HFFc6 (cell line): ENCODE results near the gene PYDC1. TPM values are rescaled to one million over a fixed set of nuclear protein-coding genes. Genes with fewer than 3 reads are reported as not detected.
A peak's percentile ranks its signal among the peaks of the same experiment; 100 is the strongest.

Experiments
- DNase-seq: peaks from one replicate; pipeline ENCODE4 v3.0.0-alpha.2; 2018
- H3K27ac Mint-ChIP-seq: 2 replicates; pipeline ENCODE4 v1.8.0; 2020; ENCODE audit warnings: mild to moderate bottlenecking, mixed read lengths
- H3K27me3 Mint-ChIP-seq: 2 replicates; pipeline ENCODE4 v1.8.0; 2021; ENCODE audit warnings: mild to moderate bottlenecking, moderate library complexity, mixed read lengths; ENCODE audit not compliant: insufficient read depth
- H3K36me3 Mint-ChIP-seq: 2 replicates; pipeline ENCODE4 v1.8.0; 2021; ENCODE audit warnings: low read depth, mixed read lengths
- H3K4me1 Mint-ChIP-seq: 2 replicates; pipeline ENCODE4 v1.8.0; 2020; ENCODE audit warnings: low read depth, mixed read lengths
- H3K4me3 Mint-ChIP-seq: 2 replicates; pipeline ENCODE4 v1.8.0; 2020; ENCODE audit warnings: mild to moderate bottlenecking, moderate library complexity, mixed read lengths
- H3K9me3 Mint-ChIP-seq: 2 replicates; pipeline ENCODE4 v1.8.0; 2020; ENCODE audit warnings: mild to moderate bottlenecking, mixed read lengths
- CTCF ChIP-seq: fragments of 200-600 bp; sonication (generic); IDR thresholded peaks from 2 replicates; pipeline ENCODE4 v1.5.0; 2021; ENCODE audit warnings: antibody characterized with exemption, mild to moderate bottlenecking
- total RNA-seq, 6 experiments: library from RNA; stranded (reverse); fragmentation: NEBNext Ultra II Directional; extraction: Animal tissue kit (Norgen Biotek cat#: 25700); gene quantifications; 2 replicates in 1 of 6; 3 replicates in 5 of 6; pipeline ENCODE4 v1.2.3, GENCODE V29; 2021

Gene PYDC1
- total RNA-seq, 6 experiments from 2014 or later, result not detected

DNA sequence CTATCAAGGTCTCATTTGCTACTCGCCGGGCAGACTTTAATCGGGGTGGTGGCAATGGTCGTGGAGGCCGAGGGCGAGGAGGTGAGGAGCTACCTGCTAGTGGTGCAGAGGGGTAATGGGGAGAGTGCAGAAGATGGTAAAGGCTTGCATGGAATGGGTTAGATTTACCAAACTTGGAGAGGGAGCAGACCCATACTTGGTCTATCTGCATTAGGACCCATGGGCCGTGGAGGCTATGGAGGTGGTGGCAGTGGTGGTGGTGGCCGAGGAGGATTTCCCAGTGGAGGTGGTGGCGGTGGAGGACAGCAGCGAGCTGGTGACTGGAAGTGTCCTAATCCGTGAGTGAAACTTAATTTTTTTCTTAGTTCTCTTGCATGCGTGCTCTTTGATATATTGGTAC lies 26.9 kb downstream of the PYDC1 start:
- TF ChIP-seq CTCF, result no peak

GRCh38 chr16:31189412-31189778 lies 27.5 kb downstream of the PYDC1 start:
- peak overlapping the region; percentile 77; the same call in 1 of the 2 replicates for H3K27ac Mint-ChIP-seq
- TF ChIP-seq CTCF, result no peak
- no peaks in the 10 kb centered on the region for H3K9me3 Mint-ChIP-seq
- DNase-seq, result no peak
- H3K36me3 Mint-ChIP-seq, result peaks cover 93% of the 10 kb centered on the region
- H3K27me3 Mint-ChIP-seq, result peaks cover 24% of the 10 kb centered on the region
- H3K4me1 Mint-ChIP-seq, result peaks cover 42% of the 10 kb centered on the region
- no peak overlapping the region for H3K4me3 Mint-ChIP-seq

More for the DNA sequence above, 26.9 kb downstream of the PYDC1 start:
- DNase-seq, result no peak
- Mint-ChIP-seq H3K4me1 (peaks cover 37% of the 10 kb centered on the region), H3K36me3 (peaks cover 91% of the 10 kb centered on the region), H3K27ac (peak overlapping the region; percentile 75), H3K9me3 (no peaks in the 10 kb centered on the region), H3K4me3 (peak overlapping the region; percentile 28; the same call in 1 of the 2 replicates), H3K27me3 (peaks cover 20% of the 10 kb centered on the region)

DNA sequence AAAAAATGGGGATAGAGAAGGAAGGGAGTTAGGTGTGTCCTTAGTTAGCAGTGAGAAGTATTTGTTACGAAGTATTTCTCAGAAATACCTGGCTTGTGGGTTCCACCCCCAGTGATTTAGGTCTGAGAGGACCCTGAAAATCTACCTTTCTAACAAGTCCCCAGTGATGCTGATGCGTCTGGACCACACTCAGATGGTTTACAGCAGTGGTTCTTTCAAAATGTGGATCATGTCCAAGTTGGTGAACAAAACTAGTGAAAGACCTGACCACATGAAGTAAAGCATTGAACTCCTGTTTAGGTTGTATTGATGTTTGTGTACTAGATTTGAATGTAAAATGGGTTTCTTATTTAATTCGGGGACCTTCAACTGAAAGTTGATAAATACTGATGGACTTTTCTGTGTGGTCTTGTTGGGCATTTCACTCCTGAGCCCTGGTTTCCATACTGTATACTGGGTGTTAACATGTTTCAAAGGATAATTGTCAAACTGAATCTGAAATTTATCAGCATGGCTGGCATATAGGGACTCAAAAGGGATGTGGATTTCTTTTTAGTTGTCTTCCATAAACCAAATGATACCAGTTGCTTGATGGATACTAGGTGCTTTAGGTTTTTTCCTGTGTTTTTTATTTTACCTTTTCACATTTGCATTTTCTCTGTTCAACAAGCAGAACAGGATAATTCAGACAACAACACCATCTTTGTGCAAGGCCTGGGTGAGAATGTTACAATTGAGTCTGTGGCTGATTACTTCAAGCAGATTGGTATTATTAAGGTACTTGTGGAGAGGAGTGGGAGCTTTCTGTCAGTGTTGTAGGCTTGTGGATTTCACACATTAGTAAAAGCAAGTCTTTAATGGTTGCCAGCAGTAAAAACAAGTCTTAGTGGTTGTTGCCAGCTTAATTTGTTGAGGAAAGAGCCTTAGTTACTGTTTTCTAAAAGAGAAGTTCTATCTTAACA lies 28.2 kb downstream of the PYDC1 start:
- no peak overlapping the region; the same call in 1 of the 2 replicates for H3K4me3 Mint-ChIP-seq
- no peaks in the 10 kb centered on the region for H3K9me3 Mint-ChIP-seq

DNA sequence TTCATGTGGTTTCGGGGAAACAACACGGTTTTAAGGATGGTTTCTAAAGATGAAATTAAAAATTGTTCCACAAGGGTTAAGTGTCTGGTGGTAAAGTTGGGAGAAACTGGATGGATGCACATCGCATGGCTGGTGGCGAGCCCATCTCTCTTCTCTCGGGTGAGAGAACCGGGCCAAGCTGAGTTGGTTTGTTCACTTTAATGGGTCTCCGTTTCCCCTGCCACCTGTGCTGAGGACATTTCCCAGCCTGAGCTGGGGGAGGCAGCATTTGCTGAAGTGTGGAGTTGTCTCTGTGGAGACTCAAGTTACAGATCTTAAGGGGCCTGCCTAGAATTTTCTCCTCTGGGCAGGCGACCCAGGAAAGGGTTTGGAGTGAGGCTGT lies 29.1 kb downstream of the PYDC1 start:
- no peaks in the 10 kb centered on the region for H3K9me3 Mint-ChIP-seq
- peaks cover 92% of the 10 kb centered on the region for H3K36me3 Mint-ChIP-seq
- H3K27ac Mint-ChIP-seq, result peak overlapping the region; percentile 77
- DNase-seq, result no peak
- peaks cover 57% of the 10 kb centered on the region for H3K4me1 Mint-ChIP-seq
- no peak for TF ChIP-seq CTCF
- peaks cover 25% of the 10 kb centered on the region for H3K27me3 Mint-ChIP-seq
- no peak overlapping the region for H3K4me3 Mint-ChIP-seq

More for the DNA sequence above, 28.2 kb downstream of the PYDC1 start:
- H3K36me3 Mint-ChIP-seq, result peaks cover 92% of the 10 kb centered on the region
- TF ChIP-seq CTCF, result no peak
- H3K4me1 Mint-ChIP-seq, result peaks cover 48% of the 10 kb centered on the region
- DNase-seq, result no peak
- H3K27me3 Mint-ChIP-seq, result peaks cover 24% of the 10 kb centered on the region
- peak overlapping the region; percentile 77 for H3K27ac Mint-ChIP-seq

DNA sequence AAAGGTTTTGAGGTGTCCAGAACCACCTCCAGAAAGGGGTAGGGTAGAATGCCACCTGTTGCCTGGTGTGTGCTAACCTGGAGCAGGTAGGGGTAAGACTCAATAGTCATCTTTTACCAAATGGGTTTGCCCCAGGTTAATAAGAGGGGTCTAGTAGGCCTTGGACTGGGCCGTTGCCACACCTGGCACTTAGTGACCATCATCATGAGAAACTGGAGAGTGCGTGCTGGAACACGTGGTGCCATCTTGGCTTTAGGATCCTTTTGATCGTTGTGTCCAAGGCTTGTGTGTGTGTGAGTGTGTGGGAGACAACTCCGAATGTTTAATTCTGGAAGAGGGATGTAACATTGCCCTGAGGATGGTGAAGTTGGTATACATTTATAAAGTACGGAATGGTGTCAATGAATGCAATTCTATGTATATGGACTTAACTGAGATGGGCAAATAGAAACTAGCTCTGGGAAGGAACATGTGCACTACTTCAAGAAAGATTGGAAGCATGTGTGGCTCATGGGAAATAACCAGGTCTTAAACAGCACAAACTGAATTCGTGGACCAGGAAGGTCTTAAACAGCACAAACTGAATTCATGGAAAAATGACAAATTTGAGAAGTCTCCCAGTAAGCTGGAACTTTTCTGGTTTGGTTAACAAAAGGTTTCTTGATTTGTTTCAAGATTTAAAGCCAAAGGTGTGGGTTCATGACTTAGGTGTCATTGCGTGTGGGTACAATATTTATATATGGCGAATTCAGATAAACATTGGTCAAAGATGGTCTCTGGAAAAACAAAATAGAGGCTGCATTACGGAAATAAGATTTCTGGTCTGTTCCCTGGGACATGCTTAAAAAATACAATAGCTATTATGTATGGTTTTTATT lies 29.8 kb downstream of the PYDC1 start:
- no peak for TF ChIP-seq CTCF
- peaks cover 96% of the 10 kb centered on the region for H3K36me3 Mint-ChIP-seq
- no peak for DNase-seq
- peak overlapping the region; percentile 1; the same call in 1 of the 2 replicates for H3K4me3 Mint-ChIP-seq
- H3K27me3 Mint-ChIP-seq, result peaks cover 25% of the 10 kb centered on the region
- H3K4me1 Mint-ChIP-seq, result peaks cover 63% of the 10 kb centered on the region
- H3K27ac Mint-ChIP-seq, result peak overlapping the region; percentile 19
- no peaks in the 10 kb centered on the region for H3K9me3 Mint-ChIP-seq
